PC-9 (cell line): ENCODE data around the gene CHTF18. TPM values are rescaled to one million over a fixed set of nuclear protein-coding genes. Genes with fewer than 3 reads are reported as not detected.

Experiments used
- BruUV-seq: library from RNA; stranded (reverse); fragments of 400-500 nt; replicated peaks from 2 replicates; lab custom pipeline; 2021; lab: Mats Ljungman, UMichigan
- CTCF ChIA-PET: fragments of 300-600 bp; sonication (Branson Sonifier 250); formaldehyde crosslinking; loops from one replicate; lab custom pipeline; 2022; ENCODE audit warnings: antibody characterized with exemption; lab: Charles Lee
- POLR2A ChIA-PET: fragments of 300-600 bp; sonication (Branson Sonifier 250); formaldehyde crosslinking; loops from one replicate; lab custom pipeline; 2022; ENCODE audit warnings: antibody characterized with exemption; ENCODE audit not compliant: unreplicated experiment; lab: Charles Lee
- DNase-seq, 2 experiments: peaks; one replicate each; pipeline versions ENCODE4 v3.0.0 to v3.0.0-alpha.2; 2015 to 2022; ENCODE audit warnings: mixed read lengths in 1 of 2
- H2AFZ ChIP-seq: fragments of 200-600 bp; sonication (generic); 2 replicates; pipeline ENCODE4 v1.8.1; 2017; ENCODE audit warnings: antibody characterized with exemption
- H3F3A ChIP-seq: fragments of 200-600 bp; sonication (generic); 2 replicates; pipeline ENCODE4 v1.8.1; 2017; ENCODE audit warnings: antibody characterized with exemption, mild to moderate bottlenecking, low read depth; ENCODE audit not compliant: insufficient read depth
- H3K27ac ChIP-seq: fragments of 200-600 bp; sonication (generic); 2 replicates; pipeline ENCODE4 v1.6.1; 2016; ENCODE audit warnings: mixed run types
- H3K27me3 ChIP-seq: fragments of 200-600 bp; sonication (generic); 2 replicates; pipeline ENCODE4 v1.6.1; 2016; ENCODE audit warnings: low read depth, mixed run types; ENCODE audit not compliant: insufficient read depth
- H3K36me3 ChIP-seq: fragments of 200-600 bp; sonication (generic); 2 replicates; pipeline ENCODE4 v1.6.1; 2016; ENCODE audit warnings: low read depth, mixed run types
- H3K4me1 ChIP-seq: fragments of 200-600 bp; sonication (generic); replicated peaks from 2 replicates; pipeline ENCODE4 v1.6.1; 2016; ENCODE audit warnings: mixed run types; ENCODE audit not compliant: insufficient read depth
- H3K4me2 ChIP-seq: fragments of 200-600 bp; sonication (generic); 2 replicates; pipeline ENCODE4 v1.6.1; 2017; ENCODE audit warnings: mixed run types
- H3K4me3 ChIP-seq: fragments of 200-600 bp; sonication (generic); 2 replicates; pipeline ENCODE4 v1.6.1; 2016; ENCODE audit warnings: mixed run types
- H3K79me2 ChIP-seq: fragments of 200-600 bp; sonication (generic); 2 replicates; pipeline ENCODE4 v1.6.1; 2017; ENCODE audit warnings: low read depth, mixed run types
- H3K9me2 ChIP-seq: fragments of 200-600 bp; sonication (generic); 2 replicates; pipeline ENCODE4 v1.8.1; 2017; ENCODE audit warnings: mild to moderate bottlenecking; ENCODE audit not compliant: insufficient read depth
- H3K9me3 ChIP-seq: fragments of 200-600 bp; sonication (generic); 2 replicates; pipeline ENCODE4 v1.8.1; 2016; ENCODE audit warnings: low read depth; ENCODE audit not compliant: insufficient read depth
- H4K20me1 ChIP-seq: fragments of 200-600 bp; sonication (generic); 2 replicates; pipeline ENCODE4 v1.8.1; 2017; ENCODE audit not compliant: insufficient read depth
- CTCF ChIP-seq: fragments of 200-600 bp; sonication (generic); conservative IDR thresholded peaks from 2 replicates; pipeline ENCODE4 v1.6.1; 2017; ENCODE audit warnings: mixed run types, antibody characterized with exemption, mild to moderate bottlenecking, moderate library complexity
- EZH2 ChIP-seq: fragments of 200-600 bp; sonication (generic); IDR thresholded peaks from 2 replicates; pipeline ENCODE4 v1.8.0; 2017; ENCODE audit warnings: antibody characterized with exemption, low read depth
- intact Hi-C: fragments of 100-400 bp; cut with micrococcal nuclease; formaldehyde crosslinking; loops from one replicate; pipeline ENCODE4 v1.10.0; 2022; ENCODE audit not compliant: unreplicated experiment
- total RNA-seq: library from RNA; stranded (reverse); gene quantifications from 2 replicates; pipeline ENCODE4 v1.2.3, GENCODE V29; 2021

Gene CHTF18
- total RNA-seq, 1 experiment from 2014 or later = 67.7 TPM

GRCh38 chr16:779561-779960 lies 8.9 kb upstream of the CHTF18 start:
- intact Hi-C loops = no loop called here
- Histone ChIP-seq H2AFZ (no peak overlapping the region), H3K9me2 (no peaks in the 10 kb centered on the region), H3K36me3 (no peaks in the 10 kb centered on the region), H3K4me1 (no peaks in the 10 kb centered on the region), H3F3A (peaks cover 8% of the 10 kb centered on the region; the same call in 1 of the 2 replicates), H4K20me1 (no peaks in the 10 kb centered on the region; the same call in 1 of the 2 replicates), H3K27ac (no peak overlapping the region), H3K27me3 (peaks cover 34% of the 10 kb centered on the region), H3K4me2 (no peak overlapping the region), H3K9me3 (no peaks in the 10 kb centered on the region), H3K4me3 (no peak overlapping the region), H3K79me2 (no peaks in the 10 kb centered on the region)
- TF ChIP-seq CTCF (no peak), EZH2 (no peak)
- no peak for DNase-seq
- ChIA-PET CTCF (no interaction called here), POLR2A (no interaction called here)
- BruUV-seq = no TSS peak

- Histone ChIP-seq H4K20me1 (peaks cover 7% of the 10 kb centered on the region; the same call in 1 of the 2 replicates), H3K4me1 (no peaks in the 10 kb centered on the region), H3K9me2 (no peaks in the 10 kb centered on the region), H2AFZ (no peak overlapping the region), H3K4me2 (no peak overlapping the region), H3K36me3 (no peaks in the 10 kb centered on the region), H3K27ac (no peak overlapping the region), H3K79me2 (no peaks in the 10 kb centered on the region), H3K27me3 (peaks cover 34% of the 10 kb centered on the region), H3K4me3 (no peak overlapping the region), H3F3A (peaks cover 15% of the 10 kb centered on the region; the same call in 1 of the 2 replicates), H3K9me3 (no peaks in the 10 kb centered on the region)
- TF ChIP-seq EZH2 (no peak), CTCF (no peak)
- intact Hi-C loops = no loop called here
- ChIA-PET CTCF (no interaction called here), POLR2A (no interaction called here)
- no peak for DNase-seq
- no TSS peak for BruUV-seq
These were observed 8.1 kb upstream of the CHTF18 start for GRCh38 chr16:780296-780695.

GRCh38 chr16:781346-782010 lies 6.9 kb upstream of the CHTF18 start:
- Histone ChIP-seq H4K20me1 (peaks cover 13% of the 10 kb centered on the region; the same call in 1 of the 2 replicates), H3K4me2 (no peak overlapping the region), H3F3A (peaks cover 16% of the 10 kb centered on the region; the same call in 1 of the 2 replicates), H3K27me3 (peaks cover 34% of the 10 kb centered on the region), H3K4me1 (no peaks in the 10 kb centered on the region), H3K4me3 (no peak overlapping the region), H3K9me3 (no peaks in the 10 kb centered on the region), H3K79me2 (peaks cover 4% of the 10 kb centered on the region; the same call in 1 of the 2 replicates), H3K27ac (no peak overlapping the region), H3K9me2 (no peaks in the 10 kb centered on the region), H2AFZ (no peak overlapping the region), H3K36me3 (no peaks in the 10 kb centered on the region; the same call in 1 of the 2 replicates)
- POLR2A ChIA-PET = no interaction called here
- TF ChIP-seq EZH2 (no peak), CTCF (no peak)
- DNase-seq = no peak
- no TSS peak for BruUV-seq
- intact Hi-C loops = no loop called here
- CTCF ChIA-PET = no interaction called here
